Measurements from ENCODE around the gene HOXA5. TPM values are rescaled to one million over a fixed set of nuclear protein-coding genes. Genes with fewer than 3 reads are reported as not detected.

The HOXA5 gene
- total and polyA plus RNA-seq, 10 of the 15 experiments (the other 5 are each of a cell fraction or from before 2014, with no cell fraction given): 0.05 to 0.13 TPM; not detected in 8

DNA sequence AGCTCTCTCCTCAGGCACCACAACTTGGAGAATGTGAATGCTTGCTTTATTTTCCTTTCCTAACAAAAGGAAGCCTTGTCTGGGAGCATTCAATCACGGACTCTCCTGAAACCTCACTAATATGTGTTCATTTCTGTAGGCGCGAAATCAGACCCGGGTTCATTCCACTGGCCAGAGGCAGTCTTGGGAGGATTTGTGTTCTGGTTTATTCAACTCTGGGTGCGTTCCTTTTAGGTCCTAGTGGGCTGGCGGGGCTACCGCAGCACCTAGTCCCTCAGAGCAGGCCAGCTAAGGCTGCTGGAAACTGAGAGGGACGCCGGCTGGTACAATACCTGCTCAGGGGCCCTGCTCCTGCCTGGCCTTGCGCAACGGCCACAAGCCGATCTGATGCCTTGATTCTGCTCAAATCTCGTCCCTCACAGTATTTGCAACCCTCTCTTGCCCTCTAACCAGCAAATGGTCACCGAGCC, 20.4 kb downstream of the HOXA5 start (continued):
- TF ChIP-seq DPF2 (IDR thresholded peaks at IDR 0.05) (no peak), ZBED1 (IDR thresholded peaks at IDR 0.05; ENCODE audit: borderline replicate concordance) (no peak), SPI1 (IDR thresholded peaks at IDR 0.05; ENCODE audit: borderline replicate concordance, insufficient read depth, low read depth, low read length) (no peak), NR2C2 (IDR thresholded peaks at IDR 0.05; ENCODE audit: borderline replicate concordance, control insufficient read depth, insufficient read length, low read depth) (no peak)
- TF ChIP-seq, protein P1, sequence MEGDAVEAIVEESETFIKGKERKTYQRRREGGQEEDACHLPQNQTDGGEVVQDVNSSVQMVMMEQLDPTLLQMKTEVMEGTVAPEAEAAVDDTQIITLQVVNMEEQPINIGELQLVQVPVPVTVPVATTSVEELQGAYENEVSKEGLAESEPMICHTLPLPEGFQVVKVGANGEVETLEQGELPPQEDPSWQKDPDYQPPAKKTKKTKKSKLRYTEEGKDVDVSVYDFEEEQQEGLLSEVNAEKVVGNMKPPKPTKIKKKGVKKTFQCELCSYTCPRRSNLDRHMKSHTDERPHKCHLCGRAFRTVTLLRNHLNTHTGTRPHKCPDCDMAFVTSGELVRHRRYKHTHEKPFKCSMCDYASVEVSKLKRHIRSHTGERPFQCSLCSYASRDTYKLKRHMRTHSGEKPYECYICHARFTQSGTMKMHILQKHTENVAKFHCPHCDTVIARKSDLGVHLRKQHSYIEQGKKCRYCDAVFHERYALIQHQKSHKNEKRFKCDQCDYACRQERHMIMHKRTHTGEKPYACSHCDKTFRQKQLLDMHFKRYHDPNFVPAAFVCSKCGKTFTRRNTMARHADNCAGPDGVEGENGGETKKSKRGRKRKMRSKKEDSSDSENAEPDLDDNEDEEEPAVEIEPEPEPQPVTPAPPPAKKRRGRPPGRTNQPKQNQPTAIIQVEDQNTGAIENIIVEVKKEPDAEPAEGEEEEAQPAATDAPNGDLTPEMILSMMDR (IDR thresholded peaks at IDR 0.05 in 2 of 3, conservative IDR thresholded peaks at IDR 0.05 in 1 of 3; ENCODE audit: control insufficient read depth in 2 of 3, extremely low read depth in 1 of 3, insufficient read depth in 1 of 3, low read depth in 3 of 3, low read length in 3 of 3): no peak
- TF ChIP-seq, protein P2, sequence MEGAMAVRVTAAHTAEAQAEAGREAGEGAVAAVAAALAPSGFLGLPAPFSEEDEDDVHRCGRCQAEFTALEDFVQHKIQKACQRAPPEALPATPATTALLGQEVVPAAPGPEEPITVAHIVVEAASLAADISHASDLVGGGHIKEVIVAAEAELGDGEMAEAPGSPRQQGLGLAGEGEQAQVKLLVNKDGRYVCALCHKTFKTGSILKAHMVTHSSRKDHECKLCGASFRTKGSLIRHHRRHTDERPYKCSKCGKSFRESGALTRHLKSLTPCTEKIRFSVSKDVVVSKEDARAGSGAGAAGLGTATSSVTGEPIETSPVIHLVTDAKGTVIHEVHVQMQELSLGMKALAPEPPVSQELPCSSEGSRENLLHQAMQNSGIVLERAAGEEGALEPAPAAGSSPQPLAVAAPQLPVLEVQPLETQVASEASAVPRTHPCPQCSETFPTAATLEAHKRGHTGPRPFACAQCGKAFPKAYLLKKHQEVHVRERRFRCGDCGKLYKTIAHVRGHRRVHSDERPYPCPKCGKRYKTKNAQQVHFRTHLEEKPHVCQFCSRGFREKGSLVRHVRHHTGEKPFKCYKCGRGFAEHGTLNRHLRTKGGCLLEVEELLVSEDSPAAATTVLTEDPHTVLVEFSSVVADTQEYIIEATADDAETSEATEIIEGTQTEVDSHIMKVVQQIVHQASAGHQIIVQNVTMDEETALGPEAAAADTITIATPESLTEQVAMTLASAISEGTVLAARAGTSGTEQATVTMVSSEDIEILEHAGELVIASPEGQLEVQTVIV (IDR thresholded peaks at IDR 0.05; ENCODE audit: borderline replicate concordance, partially characterized antibody): no peak
